Measurements from ENCODE around the gene BCL6B.
"Not testable (repeated sequence)": the region's sequence is repeated elsewhere in the genome, so short reads cannot be mapped to it uniquely, and the experiment has no call there.

DNA sequence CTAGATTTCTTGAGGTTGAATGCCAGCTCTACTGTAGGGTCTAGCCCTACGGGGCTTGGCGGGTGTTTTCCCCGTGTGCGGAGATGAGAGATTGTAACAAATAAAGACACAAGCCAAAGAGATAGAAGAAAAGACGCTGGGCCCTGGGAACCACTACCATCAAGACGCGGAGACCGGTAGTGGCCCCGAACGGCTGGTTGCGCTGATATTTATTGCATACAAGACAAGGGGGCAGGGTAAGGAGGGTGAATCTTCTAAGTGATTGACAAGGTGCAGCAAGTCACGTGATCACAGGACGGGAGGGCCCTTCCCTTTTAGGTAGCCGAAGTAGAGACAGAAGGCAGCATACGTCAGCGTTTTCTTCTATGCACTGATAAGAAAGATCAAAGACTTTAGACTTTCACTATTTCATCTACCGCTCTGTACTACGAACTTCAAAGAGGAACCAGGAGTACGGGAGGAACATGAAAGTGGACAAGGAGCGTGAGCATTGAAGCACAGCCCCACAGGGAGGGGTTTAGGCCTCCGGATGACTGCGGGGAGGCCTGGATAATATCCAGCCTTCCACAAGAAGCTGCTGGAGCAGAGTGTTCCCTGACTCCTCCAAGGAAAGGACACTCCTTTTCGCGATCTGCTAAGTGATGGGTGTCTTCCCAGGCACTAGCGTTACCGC lies 24.0 kb downstream of the BCL6B start:
- TF ChIP-seq, protein P1, sequence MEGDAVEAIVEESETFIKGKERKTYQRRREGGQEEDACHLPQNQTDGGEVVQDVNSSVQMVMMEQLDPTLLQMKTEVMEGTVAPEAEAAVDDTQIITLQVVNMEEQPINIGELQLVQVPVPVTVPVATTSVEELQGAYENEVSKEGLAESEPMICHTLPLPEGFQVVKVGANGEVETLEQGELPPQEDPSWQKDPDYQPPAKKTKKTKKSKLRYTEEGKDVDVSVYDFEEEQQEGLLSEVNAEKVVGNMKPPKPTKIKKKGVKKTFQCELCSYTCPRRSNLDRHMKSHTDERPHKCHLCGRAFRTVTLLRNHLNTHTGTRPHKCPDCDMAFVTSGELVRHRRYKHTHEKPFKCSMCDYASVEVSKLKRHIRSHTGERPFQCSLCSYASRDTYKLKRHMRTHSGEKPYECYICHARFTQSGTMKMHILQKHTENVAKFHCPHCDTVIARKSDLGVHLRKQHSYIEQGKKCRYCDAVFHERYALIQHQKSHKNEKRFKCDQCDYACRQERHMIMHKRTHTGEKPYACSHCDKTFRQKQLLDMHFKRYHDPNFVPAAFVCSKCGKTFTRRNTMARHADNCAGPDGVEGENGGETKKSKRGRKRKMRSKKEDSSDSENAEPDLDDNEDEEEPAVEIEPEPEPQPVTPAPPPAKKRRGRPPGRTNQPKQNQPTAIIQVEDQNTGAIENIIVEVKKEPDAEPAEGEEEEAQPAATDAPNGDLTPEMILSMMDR (IDR thresholded peaks at IDR 0.05; ENCODE audit: low read length), result not testable (repeated sequence)
- TF ChIP-seq EZH2 (IDR thresholded peaks at IDR 0.05; ENCODE audit: borderline replicate concordance, low read length), result not testable (repeated sequence)

All from OCI-LY1 (cell line).